ENCODE measurements around the gene UBE2F. TPM values are rescaled to one million over a fixed set of nuclear protein-coding genes. Genes with fewer than 3 reads are reported as not detected.

Gene UBE2F
- total and polyA plus RNA-seq, 2 of the 13 experiments (the other 11 are each of a cell fraction or from before 2014, with no cell fraction given) = 35.4 to 73.1 TPM

DNA sequence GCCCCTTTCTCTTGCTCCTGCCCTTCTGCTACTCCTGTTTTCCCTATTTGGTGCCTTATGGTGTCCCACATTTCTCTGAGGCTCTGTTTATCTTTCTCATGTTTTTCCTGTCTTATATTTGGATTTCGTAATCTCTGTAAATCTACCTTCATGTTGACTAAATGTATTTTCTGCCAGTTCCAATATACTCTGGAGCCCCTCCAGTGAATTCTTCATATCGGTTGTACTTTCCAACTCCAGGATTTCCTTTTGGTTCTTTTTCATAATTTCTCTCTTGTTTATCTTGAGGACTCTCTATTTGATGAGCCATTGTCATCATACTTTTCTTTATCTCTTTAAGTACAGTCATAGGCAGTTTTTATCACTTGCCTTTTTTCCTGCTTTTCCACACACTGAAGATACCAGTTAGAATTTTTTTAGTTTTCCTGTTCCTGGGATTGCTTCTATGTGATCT, 113.1 kb downstream of the UBE2F start (continued):
- TF ChIP-seq, protein P1, sequence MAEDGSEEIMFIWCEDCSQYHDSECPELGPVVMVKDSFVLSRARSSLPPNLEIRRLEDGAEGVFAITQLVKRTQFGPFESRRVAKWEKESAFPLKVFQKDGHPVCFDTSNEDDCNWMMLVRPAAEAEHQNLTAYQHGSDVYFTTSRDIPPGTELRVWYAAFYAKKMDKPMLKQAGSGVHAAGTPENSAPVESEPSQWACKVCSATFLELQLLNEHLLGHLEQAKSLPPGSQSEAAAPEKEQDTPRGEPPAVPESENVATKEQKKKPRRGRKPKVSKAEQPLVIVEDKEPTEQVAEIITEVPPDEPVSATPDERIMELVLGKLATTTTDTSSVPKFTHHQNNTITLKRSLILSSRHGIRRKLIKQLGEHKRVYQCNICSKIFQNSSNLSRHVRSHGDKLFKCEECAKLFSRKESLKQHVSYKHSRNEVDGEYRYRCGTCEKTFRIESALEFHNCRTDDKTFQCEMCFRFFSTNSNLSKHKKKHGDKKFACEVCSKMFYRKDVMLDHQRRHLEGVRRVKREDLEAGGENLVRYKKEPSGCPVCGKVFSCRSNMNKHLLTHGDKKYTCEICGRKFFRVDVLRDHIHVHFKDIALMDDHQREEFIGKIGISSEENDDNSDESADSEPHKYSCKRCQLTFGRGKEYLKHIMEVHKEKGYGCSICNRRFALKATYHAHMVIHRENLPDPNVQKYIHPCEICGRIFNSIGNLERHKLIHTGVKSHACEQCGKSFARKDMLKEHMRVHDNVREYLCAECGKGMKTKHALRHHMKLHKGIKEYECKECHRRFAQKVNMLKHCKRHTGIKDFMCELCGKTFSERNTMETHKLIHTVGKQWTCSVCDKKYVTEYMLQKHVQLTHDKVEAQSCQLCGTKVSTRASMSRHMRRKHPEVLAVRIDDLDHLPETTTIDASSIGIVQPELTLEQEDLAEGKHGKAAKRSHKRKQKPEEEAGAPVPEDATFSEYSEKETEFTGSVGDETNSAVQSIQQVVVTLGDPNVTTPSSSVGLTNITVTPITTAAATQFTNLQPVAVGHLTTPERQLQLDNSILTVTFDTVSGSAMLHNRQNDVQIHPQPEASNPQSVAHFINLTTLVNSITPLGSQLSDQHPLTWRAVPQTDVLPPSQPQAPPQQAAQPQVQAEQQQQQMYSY (CRISPR knock-in tag; IDR thresholded peaks at IDR 0.05) = peak; percentile 95
- TF ChIP-seq POGZ (CRISPR knock-in tag; IDR thresholded peaks at IDR 0.05) = peak; percentile 93
- TF ChIP-seq, protein P2, sequence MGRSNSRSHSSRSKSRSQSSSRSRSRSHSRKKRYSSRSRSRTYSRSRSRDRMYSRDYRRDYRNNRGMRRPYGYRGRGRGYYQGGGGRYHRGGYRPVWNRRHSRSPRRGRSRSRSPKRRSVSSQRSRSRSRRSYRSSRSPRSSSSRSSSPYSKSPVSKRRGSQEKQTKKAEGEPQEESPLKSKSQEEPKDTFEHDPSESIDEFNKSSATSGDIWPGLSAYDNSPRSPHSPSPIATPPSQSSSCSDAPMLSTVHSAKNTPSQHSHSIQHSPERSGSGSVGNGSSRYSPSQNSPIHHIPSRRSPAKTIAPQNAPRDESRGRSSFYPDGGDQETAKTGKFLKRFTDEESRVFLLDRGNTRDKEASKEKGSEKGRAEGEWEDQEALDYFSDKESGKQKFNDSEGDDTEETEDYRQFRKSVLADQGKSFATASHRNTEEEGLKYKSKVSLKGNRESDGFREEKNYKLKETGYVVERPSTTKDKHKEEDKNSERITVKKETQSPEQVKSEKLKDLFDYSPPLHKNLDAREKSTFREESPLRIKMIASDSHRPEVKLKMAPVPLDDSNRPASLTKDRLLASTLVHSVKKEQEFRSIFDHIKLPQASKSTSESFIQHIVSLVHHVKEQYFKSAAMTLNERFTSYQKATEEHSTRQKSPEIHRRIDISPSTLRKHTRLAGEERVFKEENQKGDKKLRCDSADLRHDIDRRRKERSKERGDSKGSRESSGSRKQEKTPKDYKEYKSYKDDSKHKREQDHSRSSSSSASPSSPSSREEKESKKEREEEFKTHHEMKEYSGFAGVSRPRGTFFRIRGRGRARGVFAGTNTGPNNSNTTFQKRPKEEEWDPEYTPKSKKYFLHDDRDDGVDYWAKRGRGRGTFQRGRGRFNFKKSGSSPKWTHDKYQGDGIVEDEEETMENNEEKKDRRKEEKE (IDR thresholded peaks at IDR 0.05) = no peak
- TF ChIP-seq SRF (IDR thresholded peaks at IDR 0.05; ENCODE audit: low read depth, low read length) = peak; percentile 78
- peak; percentile 33; the same call in 1 of the 2 replicates for TF ChIP-seq SOX13 (IDR thresholded peaks at IDR 0.05)
- TF ChIP-seq SOX13 (CRISPR knock-in tag; conservative IDR thresholded peaks at IDR 0.05 in 1 of 2, IDR thresholded peaks at IDR 0.05 in 1 of 2) = peak in 1 of 2 experiments; percentile 95; a peak in 3 of 4 replicates
- TF ChIP-seq ZNF724P (CRISPR knock-in tag; IDR thresholded peaks at IDR 0.05; ENCODE audit: borderline replicate concordance) = no peak
- TF ChIP-seq CEBPG (CRISPR knock-in tag; IDR thresholded peaks at IDR 0.05) = peak; percentile 94
- TF ChIP-seq, protein P3, sequence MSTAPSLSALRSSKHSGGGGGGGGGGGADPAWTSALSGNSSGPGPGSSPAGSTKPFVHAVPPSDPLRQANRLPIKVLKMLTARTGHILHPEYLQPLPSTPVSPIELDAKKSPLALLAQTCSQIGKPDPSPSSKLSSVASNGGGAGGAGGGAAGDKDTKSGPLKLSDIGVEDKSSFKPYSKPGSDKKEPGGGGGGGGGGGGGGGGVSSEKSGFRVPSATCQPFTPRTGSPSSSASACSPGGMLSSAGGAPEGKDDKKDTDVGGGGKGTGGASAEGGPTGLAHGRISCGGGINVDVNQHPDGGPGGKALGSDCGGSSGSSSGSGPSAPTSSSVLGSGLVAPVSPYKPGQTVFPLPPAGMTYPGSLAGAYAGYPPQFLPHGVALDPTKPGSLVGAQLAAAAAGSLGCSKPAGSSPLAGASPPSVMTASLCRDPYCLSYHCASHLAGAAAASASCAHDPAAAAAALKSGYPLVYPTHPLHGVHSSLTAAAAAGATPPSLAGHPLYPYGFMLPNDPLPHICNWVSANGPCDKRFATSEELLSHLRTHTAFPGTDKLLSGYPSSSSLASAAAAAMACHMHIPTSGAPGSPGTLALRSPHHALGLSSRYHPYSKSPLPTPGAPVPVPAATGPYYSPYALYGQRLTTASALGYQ (CRISPR knock-in tag; IDR thresholded peaks at IDR 0.05) = peak; percentile 98
- no peak for TF ChIP-seq KLF13 (CRISPR knock-in tag; IDR thresholded peaks at IDR 0.05)
- TF ChIP-seq, protein P4, sequence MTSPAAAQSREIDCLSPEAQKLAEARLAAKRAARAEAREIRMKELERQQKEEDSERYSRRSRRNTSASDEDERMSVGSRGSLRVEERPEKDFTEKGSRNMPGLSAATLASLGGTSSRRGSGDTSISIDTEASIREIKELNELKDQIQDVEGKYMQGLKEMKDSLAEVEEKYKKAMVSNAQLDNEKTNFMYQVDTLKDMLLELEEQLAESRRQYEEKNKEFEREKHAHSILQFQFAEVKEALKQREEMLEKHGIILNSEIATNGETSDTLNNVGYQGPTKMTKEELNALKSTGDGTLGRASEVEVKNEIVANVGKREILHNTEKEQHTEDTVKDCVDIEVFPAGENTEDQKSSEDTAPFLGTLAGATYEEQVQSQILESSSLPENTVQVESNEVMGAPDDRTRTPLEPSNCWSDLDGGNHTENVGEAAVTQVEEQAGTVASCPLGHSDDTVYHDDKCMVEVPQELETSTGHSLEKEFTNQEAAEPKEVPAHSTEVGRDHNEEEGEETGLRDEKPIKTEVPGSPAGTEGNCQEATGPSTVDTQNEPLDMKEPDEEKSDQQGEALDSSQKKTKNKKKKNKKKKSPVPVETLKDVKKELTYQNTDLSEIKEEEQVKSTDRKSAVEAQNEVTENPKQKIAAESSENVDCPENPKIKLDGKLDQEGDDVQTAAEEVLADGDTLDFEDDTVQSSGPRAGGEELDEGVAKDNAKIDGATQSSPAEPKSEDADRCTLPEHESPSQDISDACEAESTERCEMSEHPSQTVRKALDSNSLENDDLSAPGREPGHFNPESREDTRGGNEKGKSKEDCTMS (CRISPR knock-in tag; conservative IDR thresholded peaks at IDR 0.05) = 0 out of 2 replicates have a peak, but pooled peaks have one; percentile 50
- TF ChIP-seq, protein P5, sequence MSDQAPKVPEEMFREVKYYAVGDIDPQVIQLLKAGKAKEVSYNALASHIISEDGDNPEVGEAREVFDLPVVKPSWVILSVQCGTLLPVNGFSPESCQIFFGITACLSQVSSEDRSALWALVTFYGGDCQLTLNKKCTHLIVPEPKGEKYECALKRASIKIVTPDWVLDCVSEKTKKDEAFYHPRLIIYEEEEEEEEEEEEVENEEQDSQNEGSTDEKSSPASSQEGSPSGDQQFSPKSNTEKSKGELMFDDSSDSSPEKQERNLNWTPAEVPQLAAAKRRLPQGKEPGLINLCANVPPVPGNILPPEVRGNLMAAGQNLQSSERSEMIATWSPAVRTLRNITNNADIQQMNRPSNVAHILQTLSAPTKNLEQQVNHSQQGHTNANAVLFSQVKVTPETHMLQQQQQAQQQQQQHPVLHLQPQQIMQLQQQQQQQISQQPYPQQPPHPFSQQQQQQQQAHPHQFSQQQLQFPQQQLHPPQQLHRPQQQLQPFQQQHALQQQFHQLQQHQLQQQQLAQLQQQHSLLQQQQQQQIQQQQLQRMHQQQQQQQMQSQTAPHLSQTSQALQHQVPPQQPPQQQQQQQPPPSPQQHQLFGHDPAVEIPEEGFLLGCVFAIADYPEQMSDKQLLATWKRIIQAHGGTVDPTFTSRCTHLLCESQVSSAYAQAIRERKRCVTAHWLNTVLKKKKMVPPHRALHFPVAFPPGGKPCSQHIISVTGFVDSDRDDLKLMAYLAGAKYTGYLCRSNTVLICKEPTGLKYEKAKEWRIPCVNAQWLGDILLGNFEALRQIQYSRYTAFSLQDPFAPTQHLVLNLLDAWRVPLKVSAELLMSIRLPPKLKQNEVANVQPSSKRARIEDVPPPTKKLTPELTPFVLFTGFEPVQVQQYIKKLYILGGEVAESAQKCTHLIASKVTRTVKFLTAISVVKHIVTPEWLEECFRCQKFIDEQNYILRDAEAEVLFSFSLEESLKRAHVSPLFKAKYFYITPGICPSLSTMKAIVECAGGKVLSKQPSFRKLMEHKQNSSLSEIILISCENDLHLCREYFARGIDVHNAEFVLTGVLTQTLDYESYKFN (CRISPR knock-in tag; conservative IDR thresholded peaks at IDR 0.05) = peak; percentile 93
- TF ChIP-seq ETV5 (CRISPR knock-in tag; IDR thresholded peaks at IDR 0.05; ENCODE audit: borderline replicate concordance) = peak; percentile 91
- peak; percentile 63; the same call in 1 of the 2 replicates for TF ChIP-seq ZNF761 (CRISPR knock-in tag; conservative IDR thresholded peaks at IDR 0.05)
